ENCODE results near the gene SLC35G2. TPM values are rescaled to one million over a fixed set of nuclear protein-coding genes. Genes with fewer than 3 reads are reported as not detected.

SLC35G2 gene
- total RNA-seq, 1 experiment from 2014 or later, result 26.4 TPM

GRCh38 chr3:136811701-136812100 lies 7.2 kb upstream of the SLC35G2 start:
- Histone ChIP-seq H3K4me3 (ENCODE audit: low read depth, low read length, poor library complexity, severe bottlenecking) (no peak overlapping the region), H3K27me3 (replicated peaks; ENCODE audit: insufficient read depth, low read depth, low read length, poor library complexity) (no peaks in the 10 kb centered on the region), H3K4me1 (ENCODE audit: insufficient read depth, low read length, poor library complexity, severe bottlenecking) (no peaks in the 10 kb centered on the region), H3K36me3 (ENCODE audit: insufficient read depth, low read length, poor library complexity, severe bottlenecking) (no peaks in the 10 kb centered on the region), H3K27ac (ENCODE audit: low read depth, low read length, poor library complexity, severe bottlenecking) (no peak overlapping the region), H3K9me3 (ENCODE audit: low read depth, low read length, poor library complexity, severe bottlenecking) (peaks cover 3% of the 10 kb centered on the region)
- ChIA-PET CTCF (no interaction called here), POLR2A (ENCODE audit: low non-redundant PET) (no interaction called here)
- TF ChIP-seq EZH2 (IDR thresholded peaks at IDR 0.05; ENCODE audit: borderline replicate concordance, low read depth, low read length, poor library complexity, severe bottlenecking) (no peak), CTCF (conservative IDR thresholded peaks at IDR 0.05; ENCODE audit: low read depth, low read length) (no peak)
- no TSS peak for BruUV-seq (replicated peaks)
- intact Hi-C loops (cut with micrococcal nuclease; ENCODE audit: unreplicated experiment), result no loop called here
- DNase-seq (ENCODE audit: low spot score), result no peak

- intact Hi-C loops (cut with micrococcal nuclease; ENCODE audit: unreplicated experiment), result loop anchor here (5.0 kb wide), 1 partner anchor 195 kb away; no protein-coding TSS in a partner anchor
- H3K4me1 ChIP-seq (ENCODE audit: insufficient read depth, low read length, poor library complexity, severe bottlenecking), result peaks cover 18% of the 10 kb centered on the region
- POLR2A ChIA-PET (ENCODE audit: low non-redundant PET), result no interaction called here
- peak overlapping the region; percentile 6 for H3K27ac ChIP-seq (ENCODE audit: low read depth, low read length, poor library complexity, severe bottlenecking)
- H3K27me3 ChIP-seq (replicated peaks; ENCODE audit: insufficient read depth, low read depth, low read length, poor library complexity), result no peaks in the 10 kb centered on the region
- H3K9me3 ChIP-seq (ENCODE audit: low read depth, low read length, poor library complexity, severe bottlenecking), result peaks cover under 1% of the 10 kb centered on the region
- peak; percentile 62 for DNase-seq (ENCODE audit: low spot score)
- H3K36me3 ChIP-seq (ENCODE audit: insufficient read depth, low read length, poor library complexity, severe bottlenecking), result no peaks in the 10 kb centered on the region
- no peak overlapping the region for H3K4me3 ChIP-seq (ENCODE audit: low read depth, low read length, poor library complexity, severe bottlenecking)
- CTCF ChIA-PET, result no interaction called here
- TF ChIP-seq EZH2 (IDR thresholded peaks at IDR 0.05; ENCODE audit: borderline replicate concordance, low read depth, low read length, poor library complexity, severe bottlenecking) (no peak), CTCF (conservative IDR thresholded peaks at IDR 0.05; ENCODE audit: low read depth, low read length) (no peak)
- BruUV-seq (replicated peaks), result no TSS peak
Observed at GRCh38 chr3:136817448-136817847, 1.5 kb upstream of the SLC35G2 start.

- intact Hi-C loops (cut with micrococcal nuclease; ENCODE audit: unreplicated experiment), result loop anchor here (5.0 kb wide), 1 partner anchor 194 kb away; no protein-coding TSS in a partner anchor
- TF ChIP-seq EZH2 (IDR thresholded peaks at IDR 0.05; ENCODE audit: borderline replicate concordance, low read depth, low read length, poor library complexity, severe bottlenecking) (no peak), CTCF (conservative IDR thresholded peaks at IDR 0.05; ENCODE audit: low read depth, low read length) (no peak)
- peak; percentile 57 for DNase-seq (ENCODE audit: low spot score)
- ChIA-PET CTCF (no interaction called here), POLR2A (ENCODE audit: low non-redundant PET) (no interaction called here)
- H3K4me3 ChIP-seq (ENCODE audit: low read depth, low read length, poor library complexity, severe bottlenecking), result peak overlapping the region; percentile 68
- no TSS peak for BruUV-seq (replicated peaks)
- peak overlapping the region; percentile 87 for H3K27ac ChIP-seq (ENCODE audit: low read depth, low read length, poor library complexity, severe bottlenecking)
- no peaks in the 10 kb centered on the region for H3K27me3 ChIP-seq (replicated peaks; ENCODE audit: insufficient read depth, low read depth, low read length, poor library complexity)
- no peaks in the 10 kb centered on the region for H3K36me3 ChIP-seq (ENCODE audit: insufficient read depth, low read length, poor library complexity, severe bottlenecking)
- peaks cover 9% of the 10 kb centered on the region for H3K9me3 ChIP-seq (ENCODE audit: low read depth, low read length, poor library complexity, severe bottlenecking)
- peaks cover 18% of the 10 kb centered on the region for H3K4me1 ChIP-seq (ENCODE audit: insufficient read depth, low read length, poor library complexity, severe bottlenecking)
Observed at GRCh38 chr3:136818191-136818768, 646 bp upstream of the SLC35G2 start.
